ENCODE data around the gene PRDM16.
"Not testable (repeated sequence)": the region's sequence is repeated elsewhere in the genome, so short reads cannot be mapped to it uniquely, and the experiment has no call there.

Gene PRDM16

DNA sequence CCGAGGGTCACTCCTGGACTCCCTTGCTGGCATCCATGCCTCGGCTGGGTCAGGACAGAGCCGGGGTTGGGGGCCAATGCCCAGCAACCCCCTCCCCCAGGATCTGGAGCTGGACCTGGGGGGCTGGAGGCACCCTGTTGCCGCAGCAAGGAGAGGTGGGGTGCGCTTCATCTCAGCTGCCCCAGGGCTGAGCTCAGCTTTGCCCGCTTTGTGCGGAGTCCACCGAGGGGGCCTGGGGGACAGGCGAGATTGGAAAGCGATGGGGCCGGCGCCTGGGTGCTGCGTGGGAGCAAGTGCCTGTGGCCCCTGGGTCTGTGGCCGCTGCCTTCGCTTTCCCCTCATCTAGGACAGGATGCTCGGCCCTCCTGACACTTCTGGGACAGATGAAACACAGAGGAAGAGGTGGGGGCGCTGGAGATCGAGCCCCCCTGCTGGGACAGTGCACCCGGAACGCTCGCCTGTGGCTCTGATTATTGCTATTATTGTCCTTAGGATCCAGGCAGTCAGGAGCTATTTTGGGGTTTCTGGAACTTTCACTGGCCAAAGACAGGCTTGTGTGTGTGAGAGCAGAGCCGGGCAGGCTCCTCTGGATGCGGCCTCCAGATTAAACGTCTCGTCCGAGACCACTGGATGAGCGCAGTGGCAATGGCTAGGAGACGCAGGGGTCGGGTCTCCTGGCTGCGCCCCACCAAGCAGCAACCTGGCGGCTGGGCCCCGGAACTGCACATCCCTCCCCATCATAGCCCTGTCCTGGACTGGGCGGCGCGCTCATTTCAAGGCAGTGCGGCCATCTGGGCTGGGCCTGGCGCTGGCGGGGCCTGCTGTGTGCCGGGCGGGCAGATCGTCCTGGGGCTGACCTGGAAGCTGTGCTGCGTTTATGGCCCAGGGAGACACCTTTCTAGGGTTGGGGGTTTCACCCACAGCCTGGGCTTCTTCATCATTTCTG, 13.8 kb downstream of the PRDM16 start:
- POLR2A ChIA-PET (ENCODE audit: low non-redundant PET) = no interaction called here
- no peak overlapping the region for H3K27ac ChIP-seq
- CTCF ChIA-PET = no interaction called here
- no peak for DNase-seq (ENCODE audit: low spot score)
- TF ChIP-seq, protein P1, sequence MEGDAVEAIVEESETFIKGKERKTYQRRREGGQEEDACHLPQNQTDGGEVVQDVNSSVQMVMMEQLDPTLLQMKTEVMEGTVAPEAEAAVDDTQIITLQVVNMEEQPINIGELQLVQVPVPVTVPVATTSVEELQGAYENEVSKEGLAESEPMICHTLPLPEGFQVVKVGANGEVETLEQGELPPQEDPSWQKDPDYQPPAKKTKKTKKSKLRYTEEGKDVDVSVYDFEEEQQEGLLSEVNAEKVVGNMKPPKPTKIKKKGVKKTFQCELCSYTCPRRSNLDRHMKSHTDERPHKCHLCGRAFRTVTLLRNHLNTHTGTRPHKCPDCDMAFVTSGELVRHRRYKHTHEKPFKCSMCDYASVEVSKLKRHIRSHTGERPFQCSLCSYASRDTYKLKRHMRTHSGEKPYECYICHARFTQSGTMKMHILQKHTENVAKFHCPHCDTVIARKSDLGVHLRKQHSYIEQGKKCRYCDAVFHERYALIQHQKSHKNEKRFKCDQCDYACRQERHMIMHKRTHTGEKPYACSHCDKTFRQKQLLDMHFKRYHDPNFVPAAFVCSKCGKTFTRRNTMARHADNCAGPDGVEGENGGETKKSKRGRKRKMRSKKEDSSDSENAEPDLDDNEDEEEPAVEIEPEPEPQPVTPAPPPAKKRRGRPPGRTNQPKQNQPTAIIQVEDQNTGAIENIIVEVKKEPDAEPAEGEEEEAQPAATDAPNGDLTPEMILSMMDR (conservative IDR thresholded peaks at IDR 0.05; ENCODE audit: low read depth) = no peak

- POLR2A ChIA-PET (ENCODE audit: low non-redundant PET) = no interaction called here
- no peak overlapping the region for H3K27ac ChIP-seq
- CTCF ChIA-PET = no interaction called here
- DNase-seq (ENCODE audit: low spot score) = no peak
- TF ChIP-seq, protein P1 (conservative IDR thresholded peaks at IDR 0.05; ENCODE audit: low read depth) = no peak
Measured at GRCh38 chr1:3084154-3084553, 15.2 kb downstream of the PRDM16 start.

GRCh38 chr1:3084726-3085125, 15.7 kb downstream of the PRDM16 start:
- POLR2A ChIA-PET (ENCODE audit: low non-redundant PET) = no interaction called here
- TF ChIP-seq, protein P1 (conservative IDR thresholded peaks at IDR 0.05; ENCODE audit: low read depth) = no peak
- CTCF ChIA-PET = interaction anchor here (0.6 kb wide), 1 partner anchor 49 kb away, joined by 3 read pairs; no protein-coding TSS in a partner anchor
- H3K27ac ChIP-seq = no peak overlapping the region
- DNase-seq (ENCODE audit: low spot score) = no peak

DNA sequence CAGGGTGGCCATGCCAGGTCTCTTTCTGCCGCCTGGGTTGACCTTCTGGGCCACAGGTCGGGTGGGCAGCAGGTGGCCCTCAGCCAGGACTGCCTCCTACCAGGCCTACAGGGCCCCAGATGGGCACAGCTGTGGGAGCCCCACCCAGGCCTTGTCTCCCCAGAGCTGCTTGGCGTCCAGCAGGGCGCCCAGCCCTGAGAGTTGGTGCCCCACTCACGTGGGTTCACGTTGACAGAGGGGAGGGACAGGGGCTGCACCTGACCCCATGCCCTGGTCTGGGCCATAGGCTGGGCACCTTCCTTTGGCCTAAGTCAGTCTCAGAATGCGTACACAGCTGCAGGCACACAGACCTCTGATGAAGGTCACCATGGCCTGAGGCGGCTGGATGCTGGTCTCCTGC, 16.7 kb downstream of the PRDM16 start:
- POLR2A ChIA-PET (ENCODE audit: low non-redundant PET) = no interaction called here
- CTCF ChIA-PET = no interaction called here
- H3K27ac ChIP-seq = no peak overlapping the region
- no peak for DNase-seq (ENCODE audit: low spot score)
- TF ChIP-seq, protein P1 (conservative IDR thresholded peaks at IDR 0.05; ENCODE audit: low read depth) = no peak

GRCh38 chr1:3086272-3086974, 17.4 kb downstream of the PRDM16 start:
- ChIA-PET CTCF (interaction anchor here (0.7 kb wide), 1 partner anchor 13 kb away, joined by 5 read pairs; no protein-coding TSS in a partner anchor), POLR2A (ENCODE audit: low non-redundant PET) (no interaction called here)
- TF ChIP-seq, protein P1 (conservative IDR thresholded peaks at IDR 0.05; ENCODE audit: low read depth) = no peak
- no peak overlapping the region for H3K27ac ChIP-seq
- DNase-seq (ENCODE audit: low spot score) = no peak

DNA sequence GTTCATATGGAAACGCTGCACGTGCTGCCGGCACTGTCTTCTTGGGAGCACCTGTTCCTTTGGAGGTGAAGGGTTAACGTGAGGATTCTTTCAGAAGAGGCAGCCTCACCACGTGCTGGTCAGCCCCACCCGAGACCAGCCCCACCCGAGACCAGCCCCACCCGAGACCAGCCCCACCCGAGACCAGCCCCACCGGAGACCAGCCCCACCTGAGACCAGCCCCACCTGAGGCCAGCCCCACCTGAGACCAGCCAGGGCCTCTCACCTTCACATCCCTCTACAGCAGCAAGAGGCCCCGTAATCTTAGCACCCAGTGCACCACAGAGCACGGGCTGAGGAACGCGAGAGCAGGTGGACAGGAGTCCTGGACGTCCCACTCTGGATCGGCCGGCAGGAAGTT, 18.0 kb downstream of the PRDM16 start:
- CTCF ChIA-PET = no interaction called here
- TF ChIP-seq, protein P1 (conservative IDR thresholded peaks at IDR 0.05; ENCODE audit: low read depth) = no peak
- no peak for DNase-seq (ENCODE audit: low spot score)
- H3K27ac ChIP-seq = no peak overlapping the region
- POLR2A ChIA-PET (ENCODE audit: low non-redundant PET) = no interaction called here

- CTCF ChIA-PET; DNase-seq (ENCODE audit: low spot score); H3K27ac ChIP-seq: not testable (repeated sequence)
- POLR2A ChIA-PET (ENCODE audit: low non-redundant PET) = interaction anchor here (1.2 kb wide), 1 partner anchor 11 kb away, joined by 4 read pairs; no protein-coding TSS in a partner anchor
Measured at GRCh38 chr1:3087946-3088668, 19.1 kb downstream of the PRDM16 start.
